ENCODE measurements around the gene PRSS12.

GRCh38 chr4:118281611-118282442 is 71.0 kb downstream of the PRSS12 start:
- TF ChIP-seq CTCF (IDR thresholded peaks at IDR 0.05; ENCODE audit: low read length) (no peak), EZH2 (IDR thresholded peaks at IDR 0.05; ENCODE audit: borderline replicate concordance, low read length) (no peak)

Measured in OCI-LY1 (cell line).